PC-9 (cell line): Measurements from ENCODE around the gene BTG3. TPM values are rescaled to one million over a fixed set of nuclear protein-coding genes. Genes with fewer than 3 reads are reported as not detected.

Experiments
- BruUV-seq: library from RNA; stranded (reverse); fragments of 400-500 nt; replicated peaks from 2 replicates; lab custom pipeline; 2021; lab: Mats Ljungman, UMichigan
- CTCF ChIA-PET: fragments of 300-600 bp; sonication (Branson Sonifier 250); formaldehyde crosslinking; loops from one replicate; lab custom pipeline; 2022; ENCODE audit warnings: antibody characterized with exemption; lab: Charles Lee
- POLR2A ChIA-PET: fragments of 300-600 bp; sonication (Branson Sonifier 250); formaldehyde crosslinking; loops from one replicate; lab custom pipeline; 2022; ENCODE audit warnings: antibody characterized with exemption; ENCODE audit not compliant: unreplicated experiment; lab: Charles Lee
- DNase-seq, 2 experiments: peaks; one replicate each; pipeline versions ENCODE4 v3.0.0 to v3.0.0-alpha.2; 2015 to 2022; ENCODE audit warnings: mixed read lengths in 1 of 2
- H2AFZ ChIP-seq: fragments of 200-600 bp; sonication (generic); 2 replicates; pipeline ENCODE4 v1.8.1; 2017; ENCODE audit warnings: antibody characterized with exemption
- H3F3A ChIP-seq: fragments of 200-600 bp; sonication (generic); 2 replicates; pipeline ENCODE4 v1.8.1; 2017; ENCODE audit warnings: antibody characterized with exemption, mild to moderate bottlenecking, low read depth; ENCODE audit not compliant: insufficient read depth
- H3K27ac ChIP-seq: fragments of 200-600 bp; sonication (generic); 2 replicates; pipeline ENCODE4 v1.6.1; 2016; ENCODE audit warnings: mixed run types
- H3K27me3 ChIP-seq: fragments of 200-600 bp; sonication (generic); 2 replicates; pipeline ENCODE4 v1.6.1; 2016; ENCODE audit warnings: low read depth, mixed run types; ENCODE audit not compliant: insufficient read depth
- H3K36me3 ChIP-seq: fragments of 200-600 bp; sonication (generic); 2 replicates; pipeline ENCODE4 v1.6.1; 2016; ENCODE audit warnings: low read depth, mixed run types
- H3K4me1 ChIP-seq: fragments of 200-600 bp; sonication (generic); replicated peaks from 2 replicates; pipeline ENCODE4 v1.6.1; 2016; ENCODE audit warnings: mixed run types; ENCODE audit not compliant: insufficient read depth
- H3K4me2 ChIP-seq: fragments of 200-600 bp; sonication (generic); 2 replicates; pipeline ENCODE4 v1.6.1; 2017; ENCODE audit warnings: mixed run types
- H3K4me3 ChIP-seq: fragments of 200-600 bp; sonication (generic); 2 replicates; pipeline ENCODE4 v1.6.1; 2016; ENCODE audit warnings: mixed run types
- H3K79me2 ChIP-seq: fragments of 200-600 bp; sonication (generic); 2 replicates; pipeline ENCODE4 v1.6.1; 2017; ENCODE audit warnings: low read depth, mixed run types
- H3K9me2 ChIP-seq: fragments of 200-600 bp; sonication (generic); 2 replicates; pipeline ENCODE4 v1.8.1; 2017; ENCODE audit warnings: mild to moderate bottlenecking; ENCODE audit not compliant: insufficient read depth
- H3K9me3 ChIP-seq: fragments of 200-600 bp; sonication (generic); 2 replicates; pipeline ENCODE4 v1.8.1; 2016; ENCODE audit warnings: low read depth; ENCODE audit not compliant: insufficient read depth
- H4K20me1 ChIP-seq: fragments of 200-600 bp; sonication (generic); 2 replicates; pipeline ENCODE4 v1.8.1; 2017; ENCODE audit not compliant: insufficient read depth
- EZH2 ChIP-seq: fragments of 200-600 bp; sonication (generic); IDR thresholded peaks from 2 replicates; pipeline ENCODE4 v1.8.0; 2017; ENCODE audit warnings: antibody characterized with exemption, low read depth
- intact Hi-C: fragments of 100-400 bp; cut with micrococcal nuclease; formaldehyde crosslinking; loops from one replicate; pipeline ENCODE4 v1.10.0; 2022; ENCODE audit not compliant: unreplicated experiment
- total RNA-seq: library from RNA; stranded (reverse); gene quantifications from 2 replicates; pipeline ENCODE4 v1.2.3, GENCODE V29; 2021
- TF ChIP-seq, protein P1 (sequence below): fragments of 200-600 bp; sonication (generic); conservative IDR thresholded peaks from 2 replicates; pipeline ENCODE4 v1.6.1; 2017; ENCODE audit warnings: mixed run types, antibody characterized with exemption, mild to moderate bottlenecking, moderate library complexity

BTG3 gene
- total RNA-seq, 1 experiment from 2014 or later, result 24.3 TPM

DNA sequence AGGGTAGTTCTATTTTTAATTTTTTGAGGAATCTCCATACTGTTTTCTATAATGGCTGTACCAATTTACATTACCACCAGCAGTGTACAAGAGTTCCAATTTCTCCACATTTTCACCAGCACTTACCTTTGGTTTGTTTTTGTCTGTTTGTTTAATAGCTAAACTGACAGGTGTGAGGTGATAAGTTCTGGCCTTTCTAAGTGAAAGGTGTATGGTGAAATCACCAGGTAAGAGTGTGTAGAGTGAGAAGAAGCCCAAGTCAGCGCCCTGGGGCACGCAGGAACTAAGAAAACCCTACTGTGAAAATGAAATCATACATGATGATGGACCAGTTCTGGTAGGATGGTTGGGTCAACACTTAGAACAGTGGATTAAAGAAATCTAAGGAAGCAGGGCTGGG lies 34.5 kb downstream of the BTG3 start:
- TF ChIP-seq, protein P1, sequence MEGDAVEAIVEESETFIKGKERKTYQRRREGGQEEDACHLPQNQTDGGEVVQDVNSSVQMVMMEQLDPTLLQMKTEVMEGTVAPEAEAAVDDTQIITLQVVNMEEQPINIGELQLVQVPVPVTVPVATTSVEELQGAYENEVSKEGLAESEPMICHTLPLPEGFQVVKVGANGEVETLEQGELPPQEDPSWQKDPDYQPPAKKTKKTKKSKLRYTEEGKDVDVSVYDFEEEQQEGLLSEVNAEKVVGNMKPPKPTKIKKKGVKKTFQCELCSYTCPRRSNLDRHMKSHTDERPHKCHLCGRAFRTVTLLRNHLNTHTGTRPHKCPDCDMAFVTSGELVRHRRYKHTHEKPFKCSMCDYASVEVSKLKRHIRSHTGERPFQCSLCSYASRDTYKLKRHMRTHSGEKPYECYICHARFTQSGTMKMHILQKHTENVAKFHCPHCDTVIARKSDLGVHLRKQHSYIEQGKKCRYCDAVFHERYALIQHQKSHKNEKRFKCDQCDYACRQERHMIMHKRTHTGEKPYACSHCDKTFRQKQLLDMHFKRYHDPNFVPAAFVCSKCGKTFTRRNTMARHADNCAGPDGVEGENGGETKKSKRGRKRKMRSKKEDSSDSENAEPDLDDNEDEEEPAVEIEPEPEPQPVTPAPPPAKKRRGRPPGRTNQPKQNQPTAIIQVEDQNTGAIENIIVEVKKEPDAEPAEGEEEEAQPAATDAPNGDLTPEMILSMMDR, result no peak
- TF ChIP-seq EZH2, result no peak
- H3K36me3 ChIP-seq, result no peaks in the 10 kb centered on the region
- H3K9me2 ChIP-seq, result no peaks in the 10 kb centered on the region
- ChIA-PET CTCF (no interaction called here), POLR2A (no interaction called here)
- no peaks in the 10 kb centered on the region for H3K9me3 ChIP-seq
- 0 out of 2 replicates have a peak, but pooled peaks cover 3% of the 10 kb centered on the region for H4K20me1 ChIP-seq
- H3K4me1 ChIP-seq, result peaks cover 11% of the 10 kb centered on the region; the same call in 1 of the 2 replicates
- no peak overlapping the region for H3K4me2 ChIP-seq
- peaks cover 3% of the 10 kb centered on the region; the same call in 1 of the 2 replicates for H3F3A ChIP-seq
- no peak for DNase-seq
- peak overlapping the region; percentile 12; the same call in 1 of the 2 replicates for H3K27ac ChIP-seq
- no TSS peak for BruUV-seq
- intact Hi-C loops, result no loop called here
- H2AFZ ChIP-seq, result no peak overlapping the region
- no peaks in the 10 kb centered on the region for H3K27me3 ChIP-seq
- H3K79me2 ChIP-seq, result no peaks in the 10 kb centered on the region
- no peak overlapping the region for H3K4me3 ChIP-seq

DNA sequence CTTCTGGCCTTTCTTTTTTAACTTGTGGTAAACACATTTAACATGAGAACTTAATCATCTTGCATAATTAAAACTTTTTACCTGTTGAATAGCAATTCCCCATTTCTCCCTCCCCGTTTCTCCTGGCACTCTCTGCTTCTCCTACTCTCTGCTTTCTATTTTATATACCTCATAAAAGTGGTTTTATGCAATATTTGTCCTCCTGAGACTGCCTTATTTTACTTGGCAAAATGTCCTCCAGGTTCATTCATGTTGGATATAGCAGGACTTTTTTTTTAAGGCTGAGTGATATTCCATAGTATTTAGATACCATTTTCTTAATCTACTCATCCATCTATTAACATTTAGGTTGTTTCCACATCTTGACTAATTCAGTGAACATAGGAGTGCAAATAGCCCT lies 35.0 kb downstream of the BTG3 start:
- no TSS peak for BruUV-seq
- Histone ChIP-seq H2AFZ (no peak overlapping the region), H3K79me2 (no peaks in the 10 kb centered on the region), H3K9me2 (no peaks in the 10 kb centered on the region), H3K4me3 (no peak overlapping the region), H3K27ac (peak overlapping the region; percentile 12; the same call in 1 of the 2 replicates), H3K4me1 (peaks cover 11% of the 10 kb centered on the region; the same call in 1 of the 2 replicates), H3K36me3 (no peaks in the 10 kb centered on the region), H3K9me3 (no peaks in the 10 kb centered on the region), H3F3A (peaks cover 3% of the 10 kb centered on the region; the same call in 1 of the 2 replicates), H3K4me2 (no peak overlapping the region), H4K20me1 (0 out of 2 replicates have a peak, but pooled peaks cover 3% of the 10 kb centered on the region), H3K27me3 (no peaks in the 10 kb centered on the region)
- intact Hi-C loops, result no loop called here
- POLR2A ChIA-PET, result no interaction called here
- TF ChIP-seq, protein P1, result no peak
- TF ChIP-seq EZH2, result no peak
- DNase-seq, result no peak
- CTCF ChIA-PET, result no interaction called here

DNA sequence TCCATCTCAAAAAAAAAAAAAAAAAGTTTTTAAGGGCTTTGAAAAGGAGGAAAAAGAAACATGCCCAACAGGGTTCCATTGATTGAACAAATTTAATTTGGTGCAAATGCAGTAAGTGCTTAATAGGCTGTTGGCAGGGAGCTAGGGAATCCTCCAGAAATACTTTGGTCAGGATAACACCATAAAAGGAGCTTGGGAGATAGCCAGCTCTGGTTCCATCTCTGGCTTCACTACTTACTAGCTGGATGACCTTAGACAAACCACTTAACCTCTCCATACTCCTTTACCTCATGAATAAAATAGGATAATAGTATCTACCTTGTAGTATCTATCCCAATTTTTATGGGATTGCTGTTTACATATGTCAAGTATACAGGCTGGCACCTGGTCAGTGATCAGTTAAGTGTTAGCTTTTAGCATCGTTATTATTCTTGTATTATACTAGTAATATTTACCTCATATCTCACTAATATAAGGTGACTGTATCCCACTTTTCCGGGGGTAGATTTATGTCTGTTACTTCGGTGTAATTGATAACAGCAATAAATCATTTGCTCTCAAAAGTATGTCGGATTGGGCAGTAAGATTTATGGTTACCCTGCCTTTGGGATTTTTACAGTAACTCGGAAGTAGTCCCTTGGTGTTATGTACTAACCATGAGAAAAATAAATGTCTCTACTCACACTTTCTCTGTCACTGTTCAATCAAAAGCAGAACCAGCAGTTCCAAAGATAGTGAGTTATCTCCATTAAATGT lies 36.4 kb downstream of the BTG3 start:
- ChIA-PET CTCF (interaction anchor here (0.6 kb wide), 1 partner anchor 138 kb away, joined by 7 read pairs; no protein-coding TSS in a partner anchor), POLR2A (no interaction called here)
- Histone ChIP-seq H3K4me3 (no peak overlapping the region), H3K9me3 (no peaks in the 10 kb centered on the region), H4K20me1 (0 out of 2 replicates have a peak, but pooled peaks cover 3% of the 10 kb centered on the region), H3K36me3 (no peaks in the 10 kb centered on the region), H3K4me2 (no peak overlapping the region), H3K4me1 (peaks cover 11% of the 10 kb centered on the region; the same call in 1 of the 2 replicates), H3K27ac (no peak overlapping the region), H2AFZ (no peak overlapping the region), H3K79me2 (no peaks in the 10 kb centered on the region), H3K9me2 (no peaks in the 10 kb centered on the region), H3K27me3 (no peaks in the 10 kb centered on the region), H3F3A (peaks cover 3% of the 10 kb centered on the region; the same call in 1 of the 2 replicates)
- intact Hi-C loops, result no loop called here
- no peak for TF ChIP-seq EZH2
- TF ChIP-seq, protein P1, result no peak
- BruUV-seq, result no TSS peak
- DNase-seq, result no peak
